Fibroblast of lung (primary cell): ENCODE data around the gene MCTP2. TPM values are rescaled to one million over a fixed set of nuclear protein-coding genes. Genes with fewer than 3 reads are reported as not detected.

Source experiments
- DNase-seq, 2 donors: peaks; one replicate each; pipeline versions ENCODE4 v3.0.0 to v3.0.0-alpha.2; 2010; ENCODE audit warnings: low read depth in 2 of 2
- H2AFZ ChIP-seq: 2 replicates; pipeline ENCODE4 v1.5.1; 2012; ENCODE audit warnings: low read length, control low read depth, inconsistent platforms
- H3K27ac ChIP-seq: 2 replicates; pipeline ENCODE4 v1.5.1; 2011; ENCODE audit warnings: low read length, control low read depth; ENCODE audit not compliant: insufficient read depth
- H3K27me3 ChIP-seq: 2 replicates; pipeline ENCODE4 v1.5.1; 2011; ENCODE audit warnings: mild to moderate bottlenecking, low read length; ENCODE audit not compliant: control insufficient read depth, insufficient read depth
- H3K36me3 ChIP-seq: 2 replicates; pipeline ENCODE4 v1.5.1; 2011; ENCODE audit warnings: low read length; ENCODE audit not compliant: control insufficient read depth, insufficient read depth
- H3K4me1 ChIP-seq: 2 replicates; pipeline ENCODE4 v1.5.1; 2011; ENCODE audit warnings: low read length; ENCODE audit not compliant: control insufficient read depth, insufficient read depth; ENCODE audit errors: extremely low read depth
- H3K4me2 ChIP-seq: 2 replicates; pipeline ENCODE4 v1.5.1; 2011; ENCODE audit warnings: low read length, control low read depth; ENCODE audit not compliant: insufficient read depth; ENCODE audit errors: extremely low read depth
- H3K4me3 ChIP-seq, 4 experiments: fragments of 200-600 bp in 1 of 4; sonication (generic) in 1 of 4; replicated peaks in 1 of 4; 2 replicates each; pipeline ENCODE4 v1.5.1; 2011 to 2016; ENCODE audit warnings: low read length in 4 of 4, low read depth in 3 of 4, mild to moderate bottlenecking in 3 of 4, control low read depth in 2 of 4, inconsistent platforms in 1 of 4, mixed read lengths in 1 of 4; ENCODE audit not compliant: insufficient read depth in 1 of 4; ENCODE audit errors: control extremely low read depth in 1 of 4
- H3K79me2 ChIP-seq: 2 replicates; pipeline ENCODE4 v1.5.1; 2012; ENCODE audit warnings: mild to moderate bottlenecking, low read length, inconsistent platforms; ENCODE audit not compliant: control insufficient read depth, insufficient read depth
- H3K9ac ChIP-seq: 2 replicates; pipeline ENCODE4 v1.5.1; 2011; ENCODE audit warnings: mild to moderate bottlenecking, low read length, control low read depth; ENCODE audit not compliant: insufficient read depth
- H3K9me3 ChIP-seq: 2 replicates; pipeline ENCODE4 v1.5.1; 2012; ENCODE audit warnings: low read depth, low read length; ENCODE audit not compliant: control insufficient read depth, insufficient read depth
- H4K20me1 ChIP-seq: 2 replicates; pipeline ENCODE4 v1.5.1; 2011; ENCODE audit warnings: low read length; ENCODE audit not compliant: control insufficient read depth, insufficient read depth; ENCODE audit errors: extremely low read depth
- EZH2 ChIP-seq: IDR thresholded peaks from 2 replicates; pipeline ENCODE4 v1.5.1; 2012; ENCODE audit warnings: low read length, control low read depth, mild to moderate bottlenecking; ENCODE audit errors: missing control alignments
- polyA plus RNA-seq, 2 donors: library from polyadenylated mRNA; depleted of rRNA in 1 of 2; stranded (reverse) in 1 of 2; unstranded in 1 of 2; fragments of >200 nt; gene quantifications; 2 replicates each; pipeline ENCODE4 v1.2.1, GENCODE V29; 2011 to 2012; ENCODE audit warnings: missing spikeins in 1 of 2
- total RNA-seq: library from RNA; depleted of rRNA; stranded (reverse); fragments of >200 nt; gene quantifications from 2 replicates; pipeline ENCODE4 v1.2.1, GENCODE V29; 2014
- TF ChIP-seq, protein P1 (sequence below), 2 donors: IDR thresholded peaks in 1 of 2; conservative IDR thresholded peaks in 1 of 2; 1 replicate in 1 of 2; 2 replicates in 1 of 2; pipeline ENCODE4 v1.5.1; 2011 to 2012; ENCODE audit warnings: low read length in 2 of 2, control low read depth in 1 of 2, inconsistent platforms in 1 of 2, low read depth in 1 of 2, mild to moderate bottlenecking in 1 of 2

The MCTP2 gene
- total and polyA plus RNA-seq, 2 donors (not counting 1 experiment from before 2014, with no cell fraction given) = 3.6 to 14.5 TPM

DNA sequence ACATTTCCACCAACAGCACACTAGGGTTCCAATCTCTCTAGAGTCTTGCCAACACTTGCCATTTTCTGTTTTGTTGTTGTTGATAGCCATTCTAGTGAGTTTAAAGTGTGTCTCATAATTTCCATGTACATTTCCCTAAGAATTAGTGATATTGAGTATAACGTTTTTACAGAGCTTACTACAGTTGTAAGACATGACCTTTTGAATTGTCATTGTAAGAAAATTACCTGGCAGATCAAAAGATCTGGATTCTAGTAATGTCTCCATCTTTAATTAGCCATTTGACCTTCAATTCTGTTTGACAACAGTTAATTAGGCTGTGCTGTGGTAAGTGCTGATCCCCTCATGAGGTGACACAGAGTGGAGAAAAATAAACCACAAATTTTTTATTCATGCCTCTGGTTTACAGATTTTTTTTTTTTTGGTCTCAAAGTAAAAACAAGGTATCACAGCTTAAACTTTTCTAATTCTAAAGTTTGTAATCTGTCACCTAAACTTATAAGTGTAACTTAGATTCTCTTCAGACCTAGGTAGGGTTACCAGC, 20.9 kb downstream of the MCTP2 start:
- DNase-seq = no peak

DNA sequence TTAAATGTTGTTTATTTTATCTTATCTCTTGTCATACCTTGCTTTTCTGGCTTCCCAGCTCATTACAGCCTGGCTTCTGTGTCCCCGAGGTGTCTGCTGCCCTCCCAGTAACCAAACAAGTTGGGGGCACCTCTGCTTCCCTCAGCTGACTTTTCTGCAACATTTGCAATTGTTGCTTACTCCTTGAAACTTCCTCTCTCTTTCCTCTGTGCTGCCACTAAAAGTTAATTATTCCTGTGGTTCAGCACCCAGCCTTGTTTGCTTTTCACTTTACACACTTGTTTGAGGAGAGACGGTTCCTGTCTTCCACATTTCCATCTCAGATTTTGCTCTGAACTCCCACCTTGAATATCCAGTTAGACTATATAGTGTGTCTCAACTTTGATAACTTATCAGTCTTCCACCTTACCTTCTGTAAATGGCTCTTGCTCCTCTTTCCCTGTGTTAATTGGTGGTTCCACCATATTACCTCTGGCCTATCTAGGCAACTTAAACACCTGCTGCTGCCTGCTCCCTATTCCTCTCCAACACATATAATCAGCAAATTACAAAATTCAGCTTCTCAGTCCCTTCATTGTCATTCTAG, 21.6 kb downstream of the MCTP2 start:
- Histone ChIP-seq H3K27me3 (no peaks in the 10 kb centered on the region), H3K36me3 (no peaks in the 10 kb centered on the region), H3K4me3 (no peak overlapping the region), H2AFZ (no peak overlapping the region), H3K9ac (no peak overlapping the region), H3K9me3 (no peaks in the 10 kb centered on the region), H3K4me2 (no peak overlapping the region), H3K4me1 (no peaks in the 10 kb centered on the region), H4K20me1 (no peaks in the 10 kb centered on the region), H3K27ac (no peak overlapping the region), H3K79me2 (no peaks in the 10 kb centered on the region)
- DNase-seq = no peak
- no peak for TF ChIP-seq EZH2
- TF ChIP-seq, protein P1, sequence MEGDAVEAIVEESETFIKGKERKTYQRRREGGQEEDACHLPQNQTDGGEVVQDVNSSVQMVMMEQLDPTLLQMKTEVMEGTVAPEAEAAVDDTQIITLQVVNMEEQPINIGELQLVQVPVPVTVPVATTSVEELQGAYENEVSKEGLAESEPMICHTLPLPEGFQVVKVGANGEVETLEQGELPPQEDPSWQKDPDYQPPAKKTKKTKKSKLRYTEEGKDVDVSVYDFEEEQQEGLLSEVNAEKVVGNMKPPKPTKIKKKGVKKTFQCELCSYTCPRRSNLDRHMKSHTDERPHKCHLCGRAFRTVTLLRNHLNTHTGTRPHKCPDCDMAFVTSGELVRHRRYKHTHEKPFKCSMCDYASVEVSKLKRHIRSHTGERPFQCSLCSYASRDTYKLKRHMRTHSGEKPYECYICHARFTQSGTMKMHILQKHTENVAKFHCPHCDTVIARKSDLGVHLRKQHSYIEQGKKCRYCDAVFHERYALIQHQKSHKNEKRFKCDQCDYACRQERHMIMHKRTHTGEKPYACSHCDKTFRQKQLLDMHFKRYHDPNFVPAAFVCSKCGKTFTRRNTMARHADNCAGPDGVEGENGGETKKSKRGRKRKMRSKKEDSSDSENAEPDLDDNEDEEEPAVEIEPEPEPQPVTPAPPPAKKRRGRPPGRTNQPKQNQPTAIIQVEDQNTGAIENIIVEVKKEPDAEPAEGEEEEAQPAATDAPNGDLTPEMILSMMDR (conservative IDR thresholded peaks at IDR 0.05 in 1 of 2, IDR thresholded peaks at IDR 0.05 in 1 of 2; ENCODE audit: low read depth in 1 of 2, low read length in 2 of 2) = no peak

More for the DNA sequence above, 20.9 kb downstream of the MCTP2 start:
- Histone ChIP-seq H2AFZ (no peak overlapping the region), H3K9ac (no peak overlapping the region), H3K4me1 (no peaks in the 10 kb centered on the region), H3K4me2 (no peak overlapping the region), H3K9me3 (no peaks in the 10 kb centered on the region), H3K4me3 (no peak overlapping the region), H3K79me2 (no peaks in the 10 kb centered on the region), H3K36me3 (no peaks in the 10 kb centered on the region), H3K27me3 (no peaks in the 10 kb centered on the region), H3K27ac (no peak overlapping the region), H4K20me1 (no peaks in the 10 kb centered on the region)
- TF ChIP-seq, protein P1 (conservative IDR thresholded peaks at IDR 0.05 in 1 of 2, IDR thresholded peaks at IDR 0.05 in 1 of 2; ENCODE audit: low read depth in 1 of 2, low read length in 2 of 2) = no peak
- no peak for TF ChIP-seq EZH2

DNA sequence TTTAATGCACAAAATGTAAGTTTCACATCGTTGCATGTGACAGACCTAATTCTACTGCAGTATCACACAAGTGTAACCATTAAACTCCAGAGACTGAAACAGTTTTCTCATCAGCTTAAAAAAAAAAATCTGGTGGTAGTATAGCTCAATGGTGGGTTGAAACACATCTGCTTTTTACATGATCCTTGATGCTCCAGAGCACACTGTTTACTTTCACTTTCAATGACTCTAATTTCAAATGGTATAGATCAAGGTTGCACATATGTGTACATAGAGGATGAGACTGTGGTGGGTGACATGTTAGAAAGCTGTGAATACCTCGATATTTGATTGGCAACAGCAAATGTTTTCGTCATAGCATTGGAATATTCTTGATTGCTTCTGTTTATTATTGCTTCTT, 22.4 kb downstream of the MCTP2 start:
- TF ChIP-seq, protein P1 (conservative IDR thresholded peaks at IDR 0.05 in 1 of 2, IDR thresholded peaks at IDR 0.05 in 1 of 2; ENCODE audit: low read depth in 1 of 2, low read length in 2 of 2) = no peak
- Histone ChIP-seq H3K4me3 (peak overlapping the region in 1 of 4 experiments; percentile 31), H3K4me2 (peak overlapping the region; percentile 54)

More for the DNA sequence above, 22.4 kb downstream of the MCTP2 start:
- Histone ChIP-seq H3K27ac (no peak overlapping the region), H3K27me3 (no peaks in the 10 kb centered on the region), H3K9ac (no peak overlapping the region), H3K79me2 (no peaks in the 10 kb centered on the region), H3K36me3 (no peaks in the 10 kb centered on the region), H3K9me3 (no peaks in the 10 kb centered on the region), H4K20me1 (no peaks in the 10 kb centered on the region), H3K4me1 (no peaks in the 10 kb centered on the region), H2AFZ (no peak overlapping the region)
- DNase-seq = no peak
